B cell (primary cell): ENCODE results near the gene FLAD1. TPM values are rescaled to one million over a fixed set of nuclear protein-coding genes. Genes with fewer than 3 reads are reported as not detected.

Source experiments
- ATAC-seq: fragments of 200-7000 bp; cut with Tn5 transposase; one replicate; pipeline ENCODE4 v1.10.0; 2021; ENCODE audit warnings: low read depth, mild to moderate bottlenecking, moderate number of reproducible peaks, moderate library complexity
- CTCF ChIA-PET: fragments of 350-600 bp; sonication (Branson Sonifier 250); formaldehyde crosslinking; loops from one replicate; lab custom pipeline; 2021; ENCODE audit warnings: antibody characterized with exemption, inconsistent platforms; lab: Charles Lee
- POLR2A ChIA-PET: fragments of 350-600 bp; sonication (Branson Sonifier 250); formaldehyde crosslinking; loops from one replicate; lab custom pipeline; 2021; ENCODE audit warnings: antibody characterized with exemption; lab: Charles Lee
- DNase-seq: peaks from one replicate; pipeline ENCODE4 v3.0.0; 2013
- H2AFZ ChIP-seq: 2 replicates; pipeline ENCODE4 v1.6.1; 2012; ENCODE audit warnings: mild to moderate bottlenecking, low read depth, low read length; ENCODE audit not compliant: insufficient read depth, poor library complexity, severe bottlenecking
- H3K27ac ChIP-seq, 2 donors: 1 replicate in 1 of 2; 2 replicates in 1 of 2; pipeline ENCODE4 v1.5.1; 2012 to 2013; ENCODE audit warnings: low read length in 2 of 2, mild to moderate bottlenecking in 2 of 2, moderate library complexity in 1 of 2
- H3K27me3 ChIP-seq, 4 experiments: fragments of 200-600 bp in 1 of 4; sonication (generic) in 1 of 4; replicated peaks in 1 of 4; 1 replicate in 2 of 4; 2 replicates in 2 of 4; pipeline versions ENCODE4 v1.6.1 to v1.7.0; 2013 to 2016; ENCODE audit warnings: low read length in 3 of 4, mild to moderate bottlenecking in 2 of 4, mixed read lengths in 1 of 4, moderate library complexity in 1 of 4; ENCODE audit not compliant: insufficient read depth in 4 of 4, control insufficient read depth in 3 of 4; ENCODE audit errors: control extremely low read depth in 1 of 4
- H3K36me3 ChIP-seq, 2 experiments: replicated peaks in 1 of 2; 1 replicate in 1 of 2; 2 replicates in 1 of 2; pipeline versions ENCODE4 v1.6.1 to v1.7.1; 2013; ENCODE audit warnings: low read length in 1 of 2; ENCODE audit not compliant: insufficient read depth in 2 of 2, control insufficient read depth in 1 of 2; ENCODE audit errors: control extremely low read depth in 1 of 2, extremely low read depth in 1 of 2
- H3K4me1 ChIP-seq, 2 donors: fragments of 200-600 bp in 1 of 2; sonication (generic) in 1 of 2; 1 replicate in 1 of 2; 2 replicates in 1 of 2; pipeline versions ENCODE4 v1.5.1 to v1.6.1; 2013 to 2017; ENCODE audit warnings: low read length in 2 of 2; ENCODE audit not compliant: control insufficient read depth in 2 of 2, insufficient read depth in 2 of 2
- H3K4me2 ChIP-seq: replicated peaks from 2 replicates; pipeline ENCODE3; 2012; ENCODE audit warnings: mild to moderate bottlenecking, low read depth, low read length; ENCODE audit not compliant: poor library complexity, severe bottlenecking
- H3K4me3 ChIP-seq, 5 experiments: fragments of 200-600 bp in 1 of 5; sonication (generic) in 1 of 5; 1 replicate in 3 of 5; 2 replicates in 2 of 5; pipeline versions ENCODE4 v1.5.1 to v1.7.0; 2011 to 2016; ENCODE audit warnings: low read length in 4 of 5, mild to moderate bottlenecking in 4 of 5, low read depth in 2 of 5, control low read depth in 1 of 5, moderate library complexity in 1 of 5; ENCODE audit not compliant: insufficient read depth in 1 of 5; ENCODE audit errors: control extremely low read depth in 1 of 5, extremely low read depth in 1 of 5
- H3K79me2 ChIP-seq: fragments of 200-600 bp; sonication (generic); one replicate; pipeline ENCODE4 v1.6.0; 2016; ENCODE audit warnings: low read length; ENCODE audit not compliant: control insufficient read depth, insufficient read depth
- H3K9ac ChIP-seq: fragments of 200-600 bp; sonication (generic); 2 replicates; pipeline ENCODE4 v1.6.1; 2017; ENCODE audit warnings: mild to moderate bottlenecking, low read length, moderate library complexity
- H3K9me3 ChIP-seq, 3 donors: one replicate each; pipeline versions ENCODE4 v1.6.1 to v1.7.1; 2013; ENCODE audit warnings: low read length in 2 of 3; ENCODE audit not compliant: control insufficient read depth in 2 of 3, insufficient read depth in 1 of 3; ENCODE audit errors: control extremely low read depth in 1 of 3
- H4K20me1 ChIP-seq: 2 replicates; pipeline ENCODE4 v1.6.0; 2012; ENCODE audit warnings: mild to moderate bottlenecking, low read length; ENCODE audit not compliant: insufficient read depth, control insufficient read depth, poor library complexity, severe bottlenecking
- H3K27ac Mint-ChIP-seq: one replicate; pipeline ENCODE4 v1.8.0; 2021; ENCODE audit warnings: mixed read lengths
- H3K27me3 Mint-ChIP-seq: one replicate; pipeline ENCODE4 v1.8.0; 2021; ENCODE audit warnings: mixed read lengths
- H3K4me1 Mint-ChIP-seq: one replicate; pipeline ENCODE4 v1.8.0; 2021; ENCODE audit warnings: mixed read lengths
- H3K4me3 Mint-ChIP-seq: one replicate; pipeline ENCODE4 v1.8.0; 2021; ENCODE audit warnings: mixed read lengths
- H3K9me3 Mint-ChIP-seq: one replicate; pipeline ENCODE4 v1.8.0; 2022; ENCODE audit warnings: mixed read lengths; ENCODE audit not compliant: insufficient read depth
- EZH2 ChIP-seq: IDR thresholded peaks from 2 replicates; pipeline ENCODE4 v1.6.1; 2012; ENCODE audit warnings: borderline replicate concordance, low read depth, mild to moderate bottlenecking, moderate library complexity, low read length; ENCODE audit not compliant: insufficient read depth, poor library complexity, severe bottlenecking
- WGBS: methylation state at CpG from one replicate; pipeline ENCODE4 v1.1.5; 2013; ENCODE audit warnings: missing lambda C conversion rate; ENCODE audit not compliant: insufficient coverage; 5-methylcytosine and 5-hydroxymethylcytosine counted together
- intact Hi-C: fragments of 100-400 bp; cut with micrococcal nuclease; formaldehyde crosslinking; loops from one replicate; pipeline ENCODE4 v1.10.0; 2022
- polyA plus RNA-seq: library from polyadenylated mRNA; depleted of rRNA; stranded (reverse); fragments of >200 nt; gene quantifications from 2 replicates; pipeline ENCODE4 v1.2.3, GENCODE V29; 2012
- total RNA-seq, 2 donors: library from RNA; stranded (reverse); fragments of 120-200 nt in 1 of 2; gene quantifications; 1 replicate in 1 of 2; 2 replicates in 1 of 2; pipeline versions ENCODE4 v1.2.3 to v1.2.4, GENCODE V29; 2013 to 2022
- TF ChIP-seq, protein P1 (sequence below): fragments of 200-600 bp; IDR thresholded peaks from one replicate; pipeline ENCODE4 v1.8.0; 2022; ENCODE audit warnings: antibody characterized with exemption, mild to moderate bottlenecking

Gene FLAD1
- total and polyA plus RNA-seq, 2 donors (not counting 1 experiment from before 2014, with no cell fraction given), result 51.4 to 83.0 TPM

DNA sequence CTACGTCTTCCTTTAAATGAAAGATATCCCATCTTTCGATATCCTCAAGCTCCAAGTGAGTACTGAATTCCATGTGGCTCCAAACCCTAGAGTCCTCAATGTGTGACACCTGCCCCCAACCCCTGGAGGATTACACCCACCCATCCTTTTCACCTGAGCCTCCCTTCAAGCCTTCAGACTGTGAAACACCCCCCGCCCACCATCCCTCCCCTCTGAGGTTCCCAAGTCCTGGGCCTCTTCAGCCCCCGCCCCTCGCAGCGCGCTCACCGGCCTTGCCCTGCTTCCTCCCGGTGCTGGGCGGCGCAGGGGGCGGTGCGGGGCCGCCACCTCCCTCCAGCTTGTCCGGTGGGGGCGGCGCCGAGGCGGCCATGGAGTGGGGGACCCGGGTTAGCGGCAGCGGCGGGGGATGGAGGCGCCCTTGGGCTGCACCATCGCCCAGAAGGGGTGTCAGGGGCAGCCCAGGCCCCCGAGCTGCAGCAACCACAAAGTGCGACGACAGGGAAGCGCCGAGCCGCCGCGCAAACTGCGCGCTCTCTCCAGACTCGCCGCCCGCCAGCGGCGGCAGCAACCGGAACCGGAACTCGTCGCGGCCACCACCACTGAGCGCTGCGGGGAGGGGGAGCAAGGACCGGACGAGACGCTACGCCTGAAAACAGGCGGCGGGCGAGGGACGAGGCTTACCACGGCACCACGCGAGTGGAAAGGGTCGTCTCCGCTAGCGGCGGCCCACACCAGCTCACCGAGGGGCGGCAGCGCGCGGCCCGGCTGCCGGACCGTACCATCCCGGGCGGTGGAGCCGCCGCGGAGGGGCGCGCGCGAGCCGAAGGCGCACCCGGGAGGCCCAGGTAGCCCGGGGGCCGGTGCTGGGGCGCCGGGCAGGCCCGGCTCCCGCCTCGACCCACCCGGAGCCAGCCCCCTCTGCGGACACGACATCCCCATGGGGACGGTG, 21.7 kb upstream of the FLAD1 start, which contains the start of gene PYGO2:
PYGO2 (minus strand) TSS at position 576 of the 949 bp plus-strand sequence; CDS start at position 370, 206 bp downstream.
- Histone ChIP-seq H3K27me3 (no peaks in the 10 kb centered on the region), H3K79me2 (peaks cover 60% of the 10 kb centered on the region), H3K9me3 (no peaks in the 10 kb centered on the region), H4K20me1 (peaks cover 27% of the 10 kb centered on the region), H3K4me1 (peaks cover 24 to 37% of the 10 kb centered on the region in 2 donors), H3K4me3 (peak within 1 kb of the TSS; percentile 62 to 91 (median 81)), H3K4me2 (peak within 1 kb of the TSS; percentile 94), H3K9ac (peak within 1 kb of the TSS; percentile 86), H3K27ac (peak within 1 kb of the TSS; percentile 76 to 96), H3K36me3 (peaks cover 6 to 49% of the 10 kb centered on the region in 2 experiments), H2AFZ (peak within 1 kb of the TSS; percentile 92)
- POLR2A ChIA-PET, result interaction anchor here (0.5 to 2.5 kb wide), 12 partner anchors 9 to 188 kb away, joined by 3 to 26 read pairs (median 6); partner anchors contain the start of genes CKS1B and PMVK
- Mint-ChIP-seq H3K9me3 (no peaks in the 10 kb centered on the region), H3K4me3 (peak within 1 kb of the TSS; percentile 91), H3K27ac (peak within 1 kb of the TSS; percentile 94), H3K27me3 (no peaks in the 10 kb centered on the region), H3K4me1 (peaks cover 30% of the 10 kb centered on the region)
- DNase-seq (peak; percentile 93), ATAC-seq (peak; percentile 86)
- intact Hi-C loops, result loop anchor here (1.0 to 2.0 kb wide), 6 partner anchors 12 to 403 kb away; partner anchors contain the start of genes FLAD1 and UBE2Q1
- CTCF ChIA-PET, result interaction anchor here (0.6 to 6.5 kb wide), 14 partner anchors 9 to 147 kb away, joined by 3 to 61 read pairs (median 6); partner anchors contain the start of genes ADAM15, CKS1B, FLAD1 and LENEP
- TF ChIP-seq, protein P1, sequence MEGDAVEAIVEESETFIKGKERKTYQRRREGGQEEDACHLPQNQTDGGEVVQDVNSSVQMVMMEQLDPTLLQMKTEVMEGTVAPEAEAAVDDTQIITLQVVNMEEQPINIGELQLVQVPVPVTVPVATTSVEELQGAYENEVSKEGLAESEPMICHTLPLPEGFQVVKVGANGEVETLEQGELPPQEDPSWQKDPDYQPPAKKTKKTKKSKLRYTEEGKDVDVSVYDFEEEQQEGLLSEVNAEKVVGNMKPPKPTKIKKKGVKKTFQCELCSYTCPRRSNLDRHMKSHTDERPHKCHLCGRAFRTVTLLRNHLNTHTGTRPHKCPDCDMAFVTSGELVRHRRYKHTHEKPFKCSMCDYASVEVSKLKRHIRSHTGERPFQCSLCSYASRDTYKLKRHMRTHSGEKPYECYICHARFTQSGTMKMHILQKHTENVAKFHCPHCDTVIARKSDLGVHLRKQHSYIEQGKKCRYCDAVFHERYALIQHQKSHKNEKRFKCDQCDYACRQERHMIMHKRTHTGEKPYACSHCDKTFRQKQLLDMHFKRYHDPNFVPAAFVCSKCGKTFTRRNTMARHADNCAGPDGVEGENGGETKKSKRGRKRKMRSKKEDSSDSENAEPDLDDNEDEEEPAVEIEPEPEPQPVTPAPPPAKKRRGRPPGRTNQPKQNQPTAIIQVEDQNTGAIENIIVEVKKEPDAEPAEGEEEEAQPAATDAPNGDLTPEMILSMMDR, result peak; percentile 82
- TF ChIP-seq EZH2, result no peak
- under 1% methylated on average over 93 of the region's 93 CpGs for WGBS
